HL-60 (cell line): Measurements from ENCODE around the gene NR4A2.

Experiments used
- CTCF ChIP-seq: IDR thresholded peaks from one replicate; pipeline ENCODE4 v1.5.1; 2011; ENCODE audit warnings: low read length, control low read depth, inconsistent platforms; ENCODE audit not compliant: insufficient read depth
- POLR2AphosphoS5 ChIP-seq: IDR thresholded peaks from 2 replicates; pipeline ENCODE4 v1.6.1; 2012; ENCODE audit warnings: low read depth

GRCh38 chr2:156294945-156295580, 37.5 kb downstream of the NR4A2 start:
- TF ChIP-seq CTCF (no peak), POLR2AphosphoS5 (no peak)
